MM.1S (cell line): ENCODE measurements around the gene CLTCL1.

Source experiments
- EZH2 ChIP-seq: fragments of 300-600 bp; sonication (generic); optimal IDR thresholded peaks from 2 replicates; pipeline ENCODE3; 2017; ENCODE audit warnings: low read depth, mild to moderate bottlenecking, antibody characterized with exemption, low read length, mixed read lengths
- EZH2phosphoT487 ChIP-seq: fragments of 300-600 bp; sonication (generic); IDR thresholded peaks from 2 replicates; pipeline ENCODE4 v1.6.1; 2018; ENCODE audit warnings: antibody characterized with exemption, low read length
- TF ChIP-seq, protein P1 (sequence below): fragments of 300-600 bp; sonication (generic); IDR thresholded peaks from 2 replicates; pipeline ENCODE4 v1.5.1; 2016; ENCODE audit warnings: antibody characterized with exemption, low read length, mixed read lengths

DNA sequence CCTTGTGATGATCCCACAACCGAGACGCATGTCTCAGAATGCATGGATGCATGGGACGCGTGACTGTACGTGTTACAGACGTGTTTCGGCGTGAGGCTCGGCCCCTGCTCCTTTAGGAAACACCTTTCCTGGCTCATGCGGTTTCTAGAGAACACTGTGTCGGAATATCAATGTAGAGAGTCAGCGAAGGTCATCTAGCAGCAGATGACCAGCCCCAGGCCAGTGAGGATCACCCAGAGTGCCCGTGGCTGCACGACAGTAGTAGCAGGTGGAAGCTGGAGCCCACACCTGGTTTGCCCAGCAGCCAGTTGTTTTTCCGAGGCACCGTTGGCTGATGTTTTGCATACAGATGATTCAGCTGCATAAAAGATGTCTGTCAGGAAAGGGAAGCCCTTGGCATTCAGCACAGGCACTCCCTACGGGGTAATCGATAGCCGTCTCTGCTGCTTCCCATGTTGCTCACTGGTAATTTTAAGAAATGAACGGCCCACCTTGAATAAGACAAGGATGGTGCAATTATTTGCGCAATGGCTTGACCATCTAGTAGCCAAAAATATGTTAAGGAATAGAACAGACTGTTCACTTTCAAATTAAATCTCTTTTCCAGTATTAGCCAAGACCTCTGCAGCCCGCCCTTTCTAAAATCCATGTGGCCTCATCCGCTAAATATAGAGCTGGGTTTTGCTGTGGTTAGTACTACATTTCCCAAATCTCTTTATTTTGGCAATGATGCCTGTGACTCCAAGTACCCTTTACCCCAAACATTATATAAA is 1.1 kb upstream of the CLTCL1 start:
- TF ChIP-seq EZH2phosphoT487 = no peak
- TF ChIP-seq, protein P1, sequence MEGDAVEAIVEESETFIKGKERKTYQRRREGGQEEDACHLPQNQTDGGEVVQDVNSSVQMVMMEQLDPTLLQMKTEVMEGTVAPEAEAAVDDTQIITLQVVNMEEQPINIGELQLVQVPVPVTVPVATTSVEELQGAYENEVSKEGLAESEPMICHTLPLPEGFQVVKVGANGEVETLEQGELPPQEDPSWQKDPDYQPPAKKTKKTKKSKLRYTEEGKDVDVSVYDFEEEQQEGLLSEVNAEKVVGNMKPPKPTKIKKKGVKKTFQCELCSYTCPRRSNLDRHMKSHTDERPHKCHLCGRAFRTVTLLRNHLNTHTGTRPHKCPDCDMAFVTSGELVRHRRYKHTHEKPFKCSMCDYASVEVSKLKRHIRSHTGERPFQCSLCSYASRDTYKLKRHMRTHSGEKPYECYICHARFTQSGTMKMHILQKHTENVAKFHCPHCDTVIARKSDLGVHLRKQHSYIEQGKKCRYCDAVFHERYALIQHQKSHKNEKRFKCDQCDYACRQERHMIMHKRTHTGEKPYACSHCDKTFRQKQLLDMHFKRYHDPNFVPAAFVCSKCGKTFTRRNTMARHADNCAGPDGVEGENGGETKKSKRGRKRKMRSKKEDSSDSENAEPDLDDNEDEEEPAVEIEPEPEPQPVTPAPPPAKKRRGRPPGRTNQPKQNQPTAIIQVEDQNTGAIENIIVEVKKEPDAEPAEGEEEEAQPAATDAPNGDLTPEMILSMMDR = no peak
- TF ChIP-seq EZH2 = no peak
